H9 (cell line): ENCODE results near the gene COL4A1. TPM values are rescaled to one million over a fixed set of nuclear protein-coding genes. Genes with fewer than 3 reads are reported as not detected.

Experiments
- DNase-seq: peaks from one replicate; pipeline ENCODE4 v3.0.0-alpha.2; 2017
- H2AFZ ChIP-seq: one replicate; pipeline ENCODE4 v1.6.1; 2013; ENCODE audit warnings: mild to moderate bottlenecking, low read length, control low read depth, moderate library complexity
- H2AK5ac ChIP-seq: 2 replicates; pipeline ENCODE4 v1.6.1; 2013; ENCODE audit warnings: low read length, control low read depth, mixed read lengths; ENCODE audit not compliant: insufficient read length
- H2BK120ac ChIP-seq: one replicate; pipeline ENCODE4 v1.6.1; 2013; ENCODE audit warnings: low read depth, mild to moderate bottlenecking, low read length, control low read depth, inconsistent platforms; ENCODE audit not compliant: poor library complexity, severe bottlenecking
- H2BK12ac ChIP-seq: 2 replicates; pipeline ENCODE4 v1.6.1; 2013; ENCODE audit warnings: low read length, control low read depth, mixed read lengths, low read depth; ENCODE audit not compliant: insufficient read length
- H2BK15ac ChIP-seq: 2 replicates; pipeline ENCODE4 v1.6.1; 2013; ENCODE audit warnings: low read depth, low read length, control low read depth
- H2BK20ac ChIP-seq: one replicate; pipeline ENCODE4 v1.6.1; 2013; ENCODE audit warnings: low read depth, mild to moderate bottlenecking, low read length, control low read depth, inconsistent platforms; ENCODE audit not compliant: poor library complexity, severe bottlenecking
- H2BK5ac ChIP-seq: 2 replicates; pipeline ENCODE4 v1.6.1; 2013; ENCODE audit warnings: low read length, control low read depth, mixed read lengths; ENCODE audit not compliant: insufficient read length
- H3K14ac ChIP-seq: 2 replicates; pipeline ENCODE4 v1.6.1; 2013; ENCODE audit warnings: low read length, control low read depth; ENCODE audit not compliant: insufficient read depth
- H3K18ac ChIP-seq: 2 replicates; pipeline ENCODE4 v1.6.1; 2013; ENCODE audit warnings: low read depth, mild to moderate bottlenecking, mixed read lengths, low read length, control low read depth; ENCODE audit not compliant: insufficient read length
- H3K23ac ChIP-seq: 2 replicates; pipeline ENCODE4 v1.6.1; 2013; ENCODE audit warnings: low read length, control low read depth, mixed read lengths, low read depth; ENCODE audit not compliant: insufficient read length
- H3K23me2 ChIP-seq: 2 replicates; pipeline ENCODE4 v1.6.1; 2013; ENCODE audit warnings: low read depth, mild to moderate bottlenecking, mixed read lengths, low read length, control low read depth; ENCODE audit not compliant: insufficient read length, poor library complexity, severe bottlenecking
- H3K27ac ChIP-seq: 2 replicates; pipeline ENCODE4 v1.5.1; 2013; ENCODE audit warnings: low read length, control low read depth, mixed read lengths, low read depth; ENCODE audit not compliant: insufficient read length
- H3K27me3 ChIP-seq: 2 replicates; pipeline ENCODE4 v1.6.1; 2013; ENCODE audit warnings: low read length, control low read depth, inconsistent platforms; ENCODE audit not compliant: insufficient read depth
- H3K4ac ChIP-seq: 2 replicates; pipeline ENCODE4 v1.6.1; 2013; ENCODE audit warnings: low read depth, mild to moderate bottlenecking, control low read depth, inconsistent platforms, low read length, moderate library complexity
- H3K4me1 ChIP-seq: 2 replicates; pipeline ENCODE4 v1.6.1; 2013; ENCODE audit warnings: low read length, control low read depth, inconsistent platforms; ENCODE audit not compliant: insufficient read depth
- H3K4me2 ChIP-seq: 2 replicates; pipeline ENCODE4 v1.6.1; 2013; ENCODE audit warnings: low read length, control low read depth, mixed read lengths; ENCODE audit not compliant: insufficient read length, insufficient read depth
- H3K56ac ChIP-seq: 2 replicates; pipeline ENCODE4 v1.6.1; 2013; ENCODE audit warnings: low read depth, mild to moderate bottlenecking, mixed read lengths, low read length, control low read depth; ENCODE audit not compliant: insufficient read length
- H3K79me1 ChIP-seq: 2 replicates; pipeline ENCODE4 v1.6.1; 2013; ENCODE audit warnings: low read depth, mild to moderate bottlenecking, moderate library complexity, low read length, control low read depth, inconsistent platforms; ENCODE audit not compliant: insufficient read depth, poor library complexity, severe bottlenecking
- H3K79me2 ChIP-seq: 2 replicates; pipeline ENCODE4 v1.6.1; 2013; ENCODE audit warnings: low read length, control low read depth, inconsistent platforms; ENCODE audit not compliant: insufficient read depth
- H3K9ac ChIP-seq: 2 replicates; pipeline ENCODE4 v1.6.1; 2013; ENCODE audit warnings: low read length, control low read depth, mixed read lengths; ENCODE audit not compliant: insufficient read length; ENCODE audit errors: extremely low read depth
- H3K9me3 ChIP-seq: one replicate; pipeline ENCODE4 v1.6.1; 2013; ENCODE audit warnings: low read depth, low read length, inconsistent platforms; ENCODE audit not compliant: control insufficient read depth
- H3T11ph ChIP-seq: one replicate; pipeline ENCODE4 v1.6.1; 2013; ENCODE audit warnings: mild to moderate bottlenecking, low read length, control low read depth, inconsistent platforms
- H4K20me1 ChIP-seq: one replicate; pipeline ENCODE4 v1.6.1; 2013; ENCODE audit not compliant: control insufficient read depth, insufficient read length, insufficient read depth
- H4K5ac ChIP-seq: 2 replicates; pipeline ENCODE4 v1.6.1; 2013; ENCODE audit warnings: low read depth, mild to moderate bottlenecking, mixed read lengths, low read length, control low read depth; ENCODE audit not compliant: insufficient read length
- H4K8ac ChIP-seq: replicated peaks from 2 replicates; pipeline ENCODE4 v1.6.1; 2013; ENCODE audit warnings: low read length, control low read depth, mixed read lengths, low read depth; ENCODE audit not compliant: insufficient read length
- H4K91ac ChIP-seq: 2 replicates; pipeline ENCODE4 v1.6.1; 2013; ENCODE audit warnings: low read depth, mild to moderate bottlenecking, moderate library complexity, mixed read lengths, low read length, control low read depth; ENCODE audit not compliant: insufficient read length
- H3K27ac Mint-ChIP-seq, 3 experiments: 2 replicates in 2 of 3; 3 replicates in 1 of 3; pipeline ENCODE4 v1.8.0; 2020 to 2021; ENCODE audit warnings: mixed read lengths in 3 of 3, mild to moderate bottlenecking in 1 of 3, moderate library complexity in 1 of 3
- H3K27me3 Mint-ChIP-seq: 2 replicates; pipeline ENCODE4 v1.8.0; 2021; ENCODE audit warnings: low read depth, mild to moderate bottlenecking, moderate library complexity, mixed read lengths
- H3K36me3 Mint-ChIP-seq, 3 experiments: 2 replicates in 2 of 3; 3 replicates in 1 of 3; pipeline ENCODE4 v1.8.0; 2020 to 2021; ENCODE audit warnings: low read depth in 3 of 3, mixed read lengths in 3 of 3; ENCODE audit not compliant: insufficient read depth in 1 of 3
- H3K4me1 Mint-ChIP-seq, 2 experiments: 2 replicates each; pipeline ENCODE4 v1.8.0; 2020; ENCODE audit warnings: mixed read lengths in 2 of 2
- H3K4me3 Mint-ChIP-seq, 2 experiments: 2 replicates in 1 of 2; 3 replicates in 1 of 2; pipeline ENCODE4 v1.8.0; 2020 to 2021; ENCODE audit warnings: mild to moderate bottlenecking in 2 of 2, mixed read lengths in 2 of 2, moderate library complexity in 1 of 2
- H3K9me3 Mint-ChIP-seq, 2 experiments: 2 replicates in 1 of 2; 3 replicates in 1 of 2; pipeline ENCODE4 v1.8.0; 2020; ENCODE audit warnings: mild to moderate bottlenecking in 2 of 2, mixed read lengths in 2 of 2, moderate library complexity in 1 of 2
- WGBS: extraction: QIAGEN DNeasy Blood & Tissue Kit; methylation state at CpG from one replicate; pipeline ENCODE4 v1.1.7; 2013; ENCODE audit warnings: missing lambda C conversion rate, low lambda C conversion rate, mixed read lengths; ENCODE audit not compliant: insufficient read length; ENCODE audit errors: extremely low coverage; 5-methylcytosine and 5-hydroxymethylcytosine counted together
- total RNA-seq: library from RNA; stranded (reverse); gene quantifications from 2 replicates; pipeline ENCODE4 v1.2.1, GENCODE V29; 2021
- TF ChIP-seq, protein P1 (sequence below): fragments of 200-600 bp; sonication (generic); conservative IDR thresholded peaks from 3 replicates; pipeline ENCODE4 v1.8.0; 2021; ENCODE audit warnings: antibody characterized with exemption, mild to moderate bottlenecking

The COL4A1 gene
- total RNA-seq, 1 experiment from 2014 or later = 73.1 TPM

DNA sequence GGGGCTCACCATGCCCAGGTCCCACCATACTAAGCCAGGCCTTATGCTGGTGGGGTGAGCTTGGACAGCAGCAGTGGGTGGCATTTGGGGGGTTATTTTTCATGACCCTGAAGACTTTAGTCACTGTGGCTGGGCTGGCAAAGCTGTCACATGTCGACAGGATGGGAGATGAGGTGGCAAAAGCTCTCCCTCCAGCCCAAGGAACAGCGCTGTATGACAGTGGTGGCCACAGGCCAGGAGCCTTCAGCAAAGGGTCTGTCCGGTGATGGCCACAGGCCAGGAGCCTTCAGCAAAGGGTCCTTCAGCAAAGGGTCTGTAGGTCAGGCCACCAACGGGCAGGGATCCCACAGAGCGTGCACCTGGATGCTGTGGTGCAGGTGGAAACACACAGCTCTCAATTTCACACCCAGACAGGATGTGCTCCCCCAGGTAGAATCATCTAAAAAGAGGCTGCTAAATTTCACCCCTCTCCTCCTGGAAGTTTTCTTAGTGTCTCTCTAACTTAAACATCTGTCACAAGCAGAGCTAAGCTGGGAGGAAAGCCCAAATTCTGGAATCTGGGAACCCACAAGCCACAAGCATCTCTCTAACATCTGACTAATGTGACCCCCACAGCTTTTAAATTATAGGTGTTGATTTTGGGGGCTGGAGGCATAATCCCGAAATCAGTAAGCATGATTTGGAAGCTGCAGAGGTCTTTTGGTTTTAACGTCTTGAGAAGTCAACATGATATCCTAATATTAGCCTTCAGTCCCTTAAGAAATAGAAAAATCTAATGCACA, 23.0 kb downstream of the COL4A1 start:
- Histone ChIP-seq H3K9me3 (no peaks in the 10 kb centered on the region), H3K18ac (no peak overlapping the region), H3K27me3 (no peaks in the 10 kb centered on the region), H3K4me1 (no peaks in the 10 kb centered on the region), H4K91ac (no peak overlapping the region), H2BK15ac (no peak overlapping the region), H3K4me2 (no peak overlapping the region), H3K23me2 (no peaks in the 10 kb centered on the region), H2BK20ac (no peak overlapping the region), H4K20me1 (no peaks in the 10 kb centered on the region), H3K56ac (no peak overlapping the region), H3K9ac (no peak overlapping the region), H2AFZ (no peak overlapping the region), H3K14ac (no peak overlapping the region), H3T11ph (no peak overlapping the region), H2BK5ac (no peak overlapping the region), H3K27ac (no peak overlapping the region), H2AK5ac (no peak overlapping the region), H2BK12ac (no peak overlapping the region), H3K23ac (no peak overlapping the region), H2BK120ac (no peak overlapping the region), H4K5ac (no peak overlapping the region), H3K79me1 (no peaks in the 10 kb centered on the region), H4K8ac (no peak overlapping the region), H3K4ac (no peak overlapping the region), H3K79me2 (no peaks in the 10 kb centered on the region; the same call in 1 of the 2 replicates)
- Mint-ChIP-seq H3K9me3 (no peaks in the 10 kb centered on the region), H3K4me3 (no peak overlapping the region), H3K4me1 (peaks cover 3% of the 10 kb centered on the region in 2 experiments; a peak in 2 of 4 replicates), H3K27me3 (no peaks in the 10 kb centered on the region; the same call in 1 of the 2 replicates), H3K27ac (no peak overlapping the region), H3K36me3 (peaks cover 0 to 3% (median 0%) of the 10 kb centered on the region in 3 experiments; a peak in 3 of 7 replicates)
- DNase-seq = no peak
- WGBS = no CpG with 5 or more reads among the region's 7 CpGs
- TF ChIP-seq, protein P1, sequence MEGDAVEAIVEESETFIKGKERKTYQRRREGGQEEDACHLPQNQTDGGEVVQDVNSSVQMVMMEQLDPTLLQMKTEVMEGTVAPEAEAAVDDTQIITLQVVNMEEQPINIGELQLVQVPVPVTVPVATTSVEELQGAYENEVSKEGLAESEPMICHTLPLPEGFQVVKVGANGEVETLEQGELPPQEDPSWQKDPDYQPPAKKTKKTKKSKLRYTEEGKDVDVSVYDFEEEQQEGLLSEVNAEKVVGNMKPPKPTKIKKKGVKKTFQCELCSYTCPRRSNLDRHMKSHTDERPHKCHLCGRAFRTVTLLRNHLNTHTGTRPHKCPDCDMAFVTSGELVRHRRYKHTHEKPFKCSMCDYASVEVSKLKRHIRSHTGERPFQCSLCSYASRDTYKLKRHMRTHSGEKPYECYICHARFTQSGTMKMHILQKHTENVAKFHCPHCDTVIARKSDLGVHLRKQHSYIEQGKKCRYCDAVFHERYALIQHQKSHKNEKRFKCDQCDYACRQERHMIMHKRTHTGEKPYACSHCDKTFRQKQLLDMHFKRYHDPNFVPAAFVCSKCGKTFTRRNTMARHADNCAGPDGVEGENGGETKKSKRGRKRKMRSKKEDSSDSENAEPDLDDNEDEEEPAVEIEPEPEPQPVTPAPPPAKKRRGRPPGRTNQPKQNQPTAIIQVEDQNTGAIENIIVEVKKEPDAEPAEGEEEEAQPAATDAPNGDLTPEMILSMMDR = no peak
